OCI-LY1 (cell line): ENCODE data around the gene MAN2B2.

Experiments
- H2AFZ ChIP-seq: fragments of 200-600 bp; sonication (generic), shearing (Covaris generic); 2 replicates; pipeline ENCODE4 v1.6.0; 2014; ENCODE audit warnings: antibody characterized with exemption, mild to moderate bottlenecking, low read length
- H3F3A ChIP-seq: fragments of 200-600 bp; sonication (generic), shearing (Covaris generic); 2 replicates; pipeline ENCODE4 v1.6.0; 2014; ENCODE audit warnings: mild to moderate bottlenecking, antibody characterized with exemption, low read length, moderate library complexity; ENCODE audit not compliant: insufficient read depth
- H3K27ac ChIP-seq: fragments of 200-600 bp; sonication (generic); 2 replicates; pipeline ENCODE4 v1.5.1; 2014; ENCODE audit warnings: low read length, mixed run types, mild to moderate bottlenecking, low read depth; ENCODE audit not compliant: poor library complexity, severe bottlenecking
- H3K27me3 ChIP-seq: fragments of 200-600 bp; sonication (generic); 2 replicates; pipeline ENCODE4 v1.6.0; 2014; ENCODE audit warnings: antibody characterized with exemption, mild to moderate bottlenecking, low read length, moderate library complexity; ENCODE audit not compliant: insufficient read depth
- H3K36me3 ChIP-seq: fragments of 200-600 bp; sonication (generic); 2 replicates; pipeline ENCODE4 v1.6.1; 2014; ENCODE audit warnings: mild to moderate bottlenecking, antibody characterized with exemption, low read length, moderate library complexity, mixed read lengths; ENCODE audit not compliant: insufficient read depth
- H3K4me1 ChIP-seq: fragments of 200-600 bp; sonication (generic); 2 replicates; pipeline ENCODE4 v1.5.1; 2014; ENCODE audit warnings: mild to moderate bottlenecking, low read length, moderate library complexity; ENCODE audit not compliant: insufficient read depth, severe bottlenecking
- H3K4me2 ChIP-seq: fragments of 200-600 bp; sonication (generic), shearing (Covaris generic); 2 replicates; pipeline ENCODE4 v1.6.1; 2014; ENCODE audit warnings: low read length
- H3K4me3 ChIP-seq: fragments of 200-600 bp; sonication (generic); 2 replicates; pipeline ENCODE4 v1.5.1; 2014; ENCODE audit warnings: low read length, low read depth, mild to moderate bottlenecking, mixed read lengths; ENCODE audit not compliant: poor library complexity, severe bottlenecking
- H3K79me2 ChIP-seq: fragments of 200-600 bp; shearing (Covaris generic); 2 replicates; pipeline ENCODE4 v1.6.1; 2016; ENCODE audit warnings: mixed run types, low read length, mixed read lengths; ENCODE audit not compliant: insufficient read depth
- H3K9ac ChIP-seq: fragments of 200-600 bp; sonication (generic), shearing (Covaris generic); 2 replicates; pipeline ENCODE4 v1.6.1; 2014; ENCODE audit warnings: mild to moderate bottlenecking, low read length, mixed read lengths
- H3K9me2 ChIP-seq: fragments of 200-600 bp; sonication (generic), shearing (Covaris generic); 2 replicates; pipeline ENCODE4 v1.6.1; 2014; ENCODE audit warnings: low read depth, mild to moderate bottlenecking, low read length, mixed read lengths
- H3K9me3 ChIP-seq: fragments of 200-600 bp; shearing (Covaris generic); 2 replicates; pipeline ENCODE4 v1.6.1; 2014; ENCODE audit warnings: low read length, mixed read lengths
- H4K20me1 ChIP-seq: fragments of 200-600 bp; sonication (generic), shearing (Covaris generic); 2 replicates; pipeline ENCODE4 v1.6.0; 2016; ENCODE audit warnings: mild to moderate bottlenecking, low read length; ENCODE audit not compliant: insufficient read depth
- CTCF ChIP-seq: fragments of 200-600 bp; sonication (generic), shearing (Covaris generic); IDR thresholded peaks from 2 replicates; pipeline ENCODE4 v1.5.1; 2017; ENCODE audit warnings: mild to moderate bottlenecking, antibody characterized with exemption, low read length, moderate library complexity, mixed read lengths
- EZH2 ChIP-seq: fragments of 200-600 bp; sonication (generic), shearing (Covaris generic); IDR thresholded peaks from 2 replicates; pipeline ENCODE4 v1.8.0; 2017; ENCODE audit warnings: borderline replicate concordance, mixed run types, mild to moderate bottlenecking, antibody characterized with exemption, low read length, moderate library complexity, mixed read lengths

The MAN2B2 gene

DNA sequence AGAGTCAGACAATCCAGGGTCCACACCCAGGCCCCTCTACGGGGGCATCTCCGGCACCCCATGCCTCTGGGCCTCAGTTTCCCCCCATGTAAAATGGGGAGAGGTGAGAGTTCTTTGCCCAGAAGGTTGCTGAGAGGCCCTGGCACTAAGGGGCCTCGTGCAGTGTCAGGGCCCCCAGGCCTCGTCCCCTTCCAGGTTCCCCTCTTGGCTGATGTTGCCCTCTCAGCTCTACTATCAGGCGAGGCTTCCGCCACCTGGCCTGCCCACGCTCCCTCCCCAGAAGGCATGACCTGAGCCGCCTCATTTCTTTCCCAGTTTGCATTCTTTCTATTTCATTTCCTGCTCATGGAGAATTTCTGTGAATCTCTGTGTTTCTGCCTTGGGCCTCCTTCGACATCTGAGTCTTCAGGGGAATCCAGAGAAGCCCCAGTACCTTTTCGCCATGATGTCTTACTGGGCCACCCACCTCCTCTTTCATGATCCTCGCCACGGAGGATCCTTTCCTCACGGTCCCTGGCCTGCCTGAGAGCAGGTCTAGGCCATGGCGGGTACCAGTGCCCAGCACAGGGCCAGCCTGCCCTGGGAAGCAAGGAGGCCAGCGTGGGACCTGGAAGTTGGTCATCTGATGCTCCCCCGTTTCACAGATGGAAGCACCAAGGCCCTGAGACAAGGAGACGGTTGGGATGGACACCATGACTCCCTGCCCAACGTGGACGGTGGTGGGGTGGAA, 43.6 kb downstream of the MAN2B2 start:
- Histone ChIP-seq H3K4me3 (no peak overlapping the region), H3K9ac (no peak overlapping the region), H3F3A (no peaks in the 10 kb centered on the region), H3K9me2 (no peaks in the 10 kb centered on the region), H2AFZ (no peak overlapping the region), H3K4me2 (no peak overlapping the region), H3K79me2 (no peaks in the 10 kb centered on the region), H4K20me1 (no peaks in the 10 kb centered on the region), H3K4me1 (no peaks in the 10 kb centered on the region), H3K27ac (no peak overlapping the region), H3K36me3 (peaks cover 3% of the 10 kb centered on the region; the same call in 1 of the 2 replicates), H3K9me3 (no peaks in the 10 kb centered on the region), H3K27me3 (no peaks in the 10 kb centered on the region)
- TF ChIP-seq CTCF (no peak), EZH2 (no peak)

- no peak overlapping the region for H3K9ac ChIP-seq
Measured at GRCh38 chr4:6619116-6619465, 44.1 kb downstream of the MAN2B2 start.

GRCh38 chr4:6619466-6620255, 44.7 kb downstream of the MAN2B2 start:
- Histone ChIP-seq H3K9ac (no peak overlapping the region), H4K20me1 (no peaks in the 10 kb centered on the region), H3K27me3 (no peaks in the 10 kb centered on the region), H3K9me3 (no peaks in the 10 kb centered on the region), H3K79me2 (no peaks in the 10 kb centered on the region), H3K36me3 (peaks cover 3% of the 10 kb centered on the region; the same call in 1 of the 2 replicates), H3K9me2 (no peaks in the 10 kb centered on the region), H3K4me2 (no peak overlapping the region), H3K27ac (no peak overlapping the region), H3K4me3 (no peak overlapping the region), H3K4me1 (no peaks in the 10 kb centered on the region), H3F3A (no peaks in the 10 kb centered on the region), H2AFZ (no peak overlapping the region)
- no peak for TF ChIP-seq CTCF
- TF ChIP-seq EZH2 = no peak

More at GRCh38 chr4:6619116-6619465, 44.1 kb downstream of the MAN2B2 start:
- Histone ChIP-seq H3K4me2 (no peak overlapping the region), H3K4me1 (no peaks in the 10 kb centered on the region), H3K79me2 (no peaks in the 10 kb centered on the region), H3K36me3 (peaks cover 3% of the 10 kb centered on the region; the same call in 1 of the 2 replicates), H3K9me3 (no peaks in the 10 kb centered on the region), H3F3A (no peaks in the 10 kb centered on the region), H3K4me3 (no peak overlapping the region), H4K20me1 (no peaks in the 10 kb centered on the region), H2AFZ (no peak overlapping the region), H3K9me2 (no peaks in the 10 kb centered on the region), H3K27ac (no peak overlapping the region), H3K27me3 (no peaks in the 10 kb centered on the region)
- TF ChIP-seq EZH2 (no peak), CTCF (no peak)
